Liver (tissue), 9 donors: Measurements from ENCODE around the gene SERHL2. TPM values are rescaled to one million over a fixed set of nuclear protein-coding genes. Genes with fewer than 3 reads are reported as not detected.

Experiments used
- DNase-seq: peaks from one replicate; pipeline ENCODE4 v3.0.0-alpha.2; 2017; ENCODE audit warnings: low spot score
- H3K27ac ChIP-seq, 2 donors: one replicate each; pipeline ENCODE4 v1.7.0; 2013; ENCODE audit warnings: inconsistent platforms in 2 of 2, low read length in 2 of 2, control low read depth in 1 of 2, low read depth in 1 of 2, mild to moderate bottlenecking in 1 of 2
- H3K27me3 ChIP-seq, 4 donors: one replicate each; pipeline versions ENCODE4 v1.6.1 to v1.7.0; 2013; ENCODE audit warnings: low read length in 3 of 4, inconsistent platforms in 1 of 4, mild to moderate bottlenecking in 1 of 4, moderate library complexity in 1 of 4; ENCODE audit not compliant: control insufficient read depth in 4 of 4, insufficient read depth in 4 of 4
- H3K36me3 ChIP-seq, 4 donors: one replicate each; pipeline versions ENCODE4 v1.6.1 to v1.7.0; 2013; ENCODE audit warnings: low read length in 3 of 4, mild to moderate bottlenecking in 3 of 4, low read depth in 1 of 4, moderate library complexity in 1 of 4; ENCODE audit not compliant: control insufficient read depth in 4 of 4, insufficient read depth in 3 of 4
- H3K4me1 ChIP-seq, 4 donors: one replicate each; pipeline versions ENCODE4 v1.6.1 to v1.7.0; 2013; ENCODE audit warnings: low read length in 3 of 4, mild to moderate bottlenecking in 3 of 4, moderate library complexity in 1 of 4; ENCODE audit not compliant: control insufficient read depth in 4 of 4, insufficient read depth in 4 of 4
- H3K4me3 ChIP-seq, 3 donors: one replicate each; pipeline versions ENCODE4 v1.6.1 to v1.7.0; 2013; ENCODE audit warnings: low read length in 3 of 3, control low read depth in 1 of 3, low read depth in 1 of 3, mild to moderate bottlenecking in 1 of 3
- H3K9ac ChIP-seq, 2 donors: one replicate each; pipeline ENCODE4 v1.7.0; 2013; ENCODE audit warnings: low read length in 2 of 2, mild to moderate bottlenecking in 2 of 2, moderate library complexity in 2 of 2, control low read depth in 1 of 2, low read depth in 1 of 2
- H3K9me3 ChIP-seq, 4 donors: one replicate each; pipeline versions ENCODE4 v1.6.1 to v1.7.0; 2013; ENCODE audit warnings: low read length in 3 of 4; ENCODE audit not compliant: control insufficient read depth in 4 of 4
- ATF3 ChIP-seq: IDR thresholded peaks from 2 replicates; pipeline ENCODE4 v1.6.1; 2016; ENCODE audit warnings: antibody characterized with exemption
- CTCF ChIP-seq: fragments of 150-350 bp; IDR thresholded peaks from 2 replicates; pipeline ENCODE4 v1.5.1; 2017; ENCODE audit warnings: improper control_type of control experiment, low read depth, low read length; ENCODE audit not compliant: missing input control
- EGR1 ChIP-seq, 2 donors: IDR thresholded peaks; 2 replicates each; pipeline ENCODE4 v1.6.1; 2016 to 2018; ENCODE audit warnings: antibody characterized with exemption in 2 of 2, low read depth in 2 of 2
- FOXA1 ChIP-seq: IDR thresholded peaks from 2 replicates; pipeline ENCODE4 v1.6.1; 2016; ENCODE audit warnings: antibody characterized with exemption
- FOXA2 ChIP-seq: IDR thresholded peaks from 2 replicates; pipeline ENCODE4 v1.6.1; 2016; ENCODE audit warnings: antibody characterized with exemption
- GABPA ChIP-seq, 2 donors: IDR thresholded peaks in 1 of 2; conservative IDR thresholded peaks in 1 of 2; 2 replicates each; pipeline ENCODE4 v1.6.1; 2016; ENCODE audit warnings: antibody characterized with exemption in 2 of 2, mild to moderate bottlenecking in 1 of 2, moderate library complexity in 1 of 2
- HNF4A ChIP-seq, 2 donors: conservative IDR thresholded peaks; 2 replicates each; pipeline ENCODE4 v1.6.1; 2016; ENCODE audit warnings: antibody characterized with exemption in 2 of 2, mild to moderate bottlenecking in 2 of 2
- HNF4G ChIP-seq: IDR thresholded peaks from 2 replicates; pipeline ENCODE4 v1.6.1; 2016; ENCODE audit warnings: antibody characterized with exemption
- JUND ChIP-seq, 2 donors: IDR thresholded peaks; 2 replicates each; pipeline ENCODE4 v1.6.1; 2016; ENCODE audit warnings: antibody characterized with exemption in 2 of 2
- MAX ChIP-seq: IDR thresholded peaks from 2 replicates; pipeline ENCODE4 v1.6.1; 2016; ENCODE audit warnings: antibody characterized with exemption
- NR2F2 ChIP-seq: IDR thresholded peaks from 2 replicates; pipeline ENCODE4 v1.6.1; 2016; ENCODE audit warnings: antibody characterized with exemption
- SP1 ChIP-seq: IDR thresholded peaks from 2 replicates; pipeline ENCODE4 v1.6.1; 2018; ENCODE audit warnings: antibody characterized with exemption, mild to moderate bottlenecking
- TAF1 ChIP-seq: conservative IDR thresholded peaks from 2 replicates; pipeline ENCODE4 v1.6.1; 2016; ENCODE audit warnings: antibody characterized with exemption, mild to moderate bottlenecking
- YY1 ChIP-seq: IDR thresholded peaks from 2 replicates; pipeline ENCODE4 v1.6.1; 2016; ENCODE audit warnings: antibody characterized with exemption, mild to moderate bottlenecking
- ZBTB33 ChIP-seq: IDR thresholded peaks from 2 replicates; pipeline ENCODE4 v1.6.1; 2016; ENCODE audit warnings: antibody characterized with exemption
- WGBS: extraction: QIAGEN DNeasy Blood & Tissue Kit; methylation state at CpG from one replicate; pipeline ENCODE4 v1.1.7; 2013; 5-methylcytosine and 5-hydroxymethylcytosine counted together
- polyA plus RNA-seq, 2 donors: library from polyadenylated mRNA; stranded (reverse) in 1 of 2; unstranded in 1 of 2; fragments of 200-250 nt in 1 of 2; fragments of >200 nt in 1 of 2; fragmentation: Nextera tagmentation in 1 of 2; extraction: Ambion mirVana in 1 of 2; gene quantifications; one replicate each; pipeline versions ENCODE4 v1.2.1 to v1.2.3, GENCODE V29; 2013 to 2015
- total RNA-seq, 2 donors: library from RNA; depleted of rRNA; stranded (reverse); fragments of >200 nt; gene quantifications; one replicate each; pipeline ENCODE4 v1.2.3, GENCODE V29; 2014
- donor health status: healthy.
- donor health status: healthy.
- donor health status: healthy.
- donor health status: healthy.
- donor health status: healthy.

SERHL2 gene
- total and polyA plus RNA-seq, 4 donors = 0.51 to 1.6 (median 0.69) TPM

- no peak for TF ChIP-seq MAX
- no peak for TF ChIP-seq TAF1
- TF ChIP-seq ZBTB33 = no peak
- TF ChIP-seq NR2F2 = no peak
- no peak for TF ChIP-seq CTCF
- no peak for TF ChIP-seq GABPA (IDR thresholded peaks at IDR 0.05 in 1 of 2, conservative IDR thresholded peaks at IDR 0.05 in 1 of 2)
- TF ChIP-seq SP1 = no peak
- no peak for TF ChIP-seq ATF3
- TF ChIP-seq FOXA2 = no peak
- TF ChIP-seq JUND (IDR thresholded peaks at IDR 0.05) = no peak
- TF ChIP-seq EGR1 (IDR thresholded peaks at IDR 0.05; ENCODE audit: low read depth in 2 of 2) = no peak
- no peak for TF ChIP-seq HNF4A (conservative IDR thresholded peaks at IDR 0.05)
- TF ChIP-seq FOXA1 = no peak
- no peak for TF ChIP-seq HNF4G
- TF ChIP-seq YY1 = no peak
- Histone ChIP-seq H3K4me1 (no peaks in the 10 kb centered on the region), H3K27me3 (no peaks in the 10 kb centered on the region), H3K27ac (no peak overlapping the region), H3K9me3 (no peaks in the 10 kb centered on the region), H3K4me3 (no peak overlapping the region), H3K9ac (no peak overlapping the region), H3K36me3 (peaks cover 29 to 80% (median 48%) of the 10 kb centered on the region in 4 donors)
- no peak for DNase-seq
- 97% methylated on average over 12 of the region's 12 CpGs for WGBS
Measured at GRCh38 chr22:42591987-42592386, 38.2 kb downstream of the SERHL2 start.

GRCh38 chr22:42595434-42595833, 41.7 kb downstream of the SERHL2 start:
- no peaks in the 10 kb centered on the region for H3K27me3 ChIP-seq
- WGBS = 87% methylated on average over 3 of the region's 3 CpGs
- H3K36me3 ChIP-seq = peaks cover 36 to 79% (median 62%) of the 10 kb centered on the region in 4 donors
- no peaks in the 10 kb centered on the region for H3K9me3 ChIP-seq
- no peak for DNase-seq
- no peak overlapping the region for H3K4me3 ChIP-seq
- no peak overlapping the region for H3K9ac ChIP-seq
- TF ChIP-seq NR2F2 (no peak), ZBTB33 (no peak), CTCF (no peak), HNF4A (conservative IDR thresholded peaks at IDR 0.05) (no peak), YY1 (no peak), EGR1 (IDR thresholded peaks at IDR 0.05; ENCODE audit: low read depth in 2 of 2) (no peak)
- no peak overlapping the region for H3K27ac ChIP-seq
- H3K4me1 ChIP-seq = no peaks in the 10 kb centered on the region
